MM.1S (cell line): ENCODE results near the gene LTO1.

Experiments used
- CTCF ChIP-seq: fragments of 300-600 bp; sonication (generic); IDR thresholded peaks from 2 replicates; pipeline ENCODE4 v1.5.1; 2016; ENCODE audit warnings: antibody characterized with exemption, low read length, mixed read lengths
- EZH2 ChIP-seq: fragments of 300-600 bp; sonication (generic); optimal IDR thresholded peaks from 2 replicates; pipeline ENCODE3; 2017; ENCODE audit warnings: low read depth, mild to moderate bottlenecking, antibody characterized with exemption, low read length, mixed read lengths
- EZH2phosphoT487 ChIP-seq: fragments of 300-600 bp; sonication (generic); IDR thresholded peaks from 2 replicates; pipeline ENCODE4 v1.6.1; 2018; ENCODE audit warnings: antibody characterized with exemption, low read length

- TF ChIP-seq CTCF (no peak), EZH2 (no peak), EZH2phosphoT487 (no peak)
Measured at GRCh38 chr11:69667619-69668604, 7.2 kb downstream of the LTO1 start.
